Astrocyte (in vitro differentiated cells and primary cell): Measurements from ENCODE around the gene MARK4. TPM values are rescaled to one million over a fixed set of nuclear protein-coding genes. Genes with fewer than 3 reads are reported as not detected.

Experiments used
- DNase-seq: peaks from one replicate; pipeline ENCODE4 v3.0.0-alpha.2; 2010; ENCODE audit warnings: low read depth
- FAIRE-seq: peaks from 2 replicates; lab custom pipeline; 2011; peaks lifted over from hg19 to GRCh38; lab: Jason Lieb, UNC
- H2AFZ ChIP-seq: 2 replicates; pipeline ENCODE4 v1.6.0; 2012; ENCODE audit warnings: low read depth, low read length, inconsistent platforms
- H3K27ac ChIP-seq: 2 replicates; pipeline ENCODE4 v1.5.1; 2011; ENCODE audit warnings: low read depth, low read length, inconsistent platforms
- H3K27me3 ChIP-seq: 2 replicates; pipeline ENCODE4 v1.6.0; 2011; ENCODE audit warnings: low read length, inconsistent platforms; ENCODE audit not compliant: insufficient read depth
- H3K36me3 ChIP-seq: 2 replicates; pipeline ENCODE4 v1.5.1; 2011; ENCODE audit warnings: low read length, inconsistent platforms; ENCODE audit not compliant: insufficient read depth
- H3K4me1 ChIP-seq: 2 replicates; pipeline ENCODE4 v1.5.1; 2011; ENCODE audit warnings: low read length, inconsistent platforms; ENCODE audit not compliant: insufficient read depth
- H3K4me2 ChIP-seq: 2 replicates; pipeline ENCODE4 v1.6.0; 2012; ENCODE audit warnings: low read length, inconsistent platforms
- H3K4me3 ChIP-seq: 2 replicates; pipeline ENCODE4 v1.5.1; 2011; ENCODE audit warnings: low read depth, mild to moderate bottlenecking, low read length, inconsistent platforms; ENCODE audit not compliant: insufficient read depth
- H3K79me2 ChIP-seq: 2 replicates; pipeline ENCODE4 v1.6.0; 2012; ENCODE audit warnings: mild to moderate bottlenecking, low read length, inconsistent platforms; ENCODE audit not compliant: insufficient read depth
- H3K9ac ChIP-seq: 2 replicates; pipeline ENCODE4 v1.6.0; 2012; ENCODE audit warnings: mild to moderate bottlenecking, low read length, inconsistent platforms
- H3K9me3 ChIP-seq: 2 replicates; pipeline ENCODE4 v1.5.1; 2012; ENCODE audit warnings: low read depth, mild to moderate bottlenecking, low read length, inconsistent platforms; ENCODE audit not compliant: insufficient read depth
- H4K20me1 ChIP-seq: 2 replicates; pipeline ENCODE4 v1.6.0; 2012; ENCODE audit warnings: low read length, inconsistent platforms; ENCODE audit not compliant: insufficient read depth
- H3K27ac Mint-ChIP-seq: one replicate; pipeline ENCODE4 v1.8.0; 2021; ENCODE audit warnings: mild to moderate bottlenecking, mixed read lengths; ENCODE audit not compliant: unreplicated experiment
- H3K27me3 Mint-ChIP-seq: one replicate; pipeline ENCODE4 v1.8.0; 2021; ENCODE audit warnings: low read depth, mixed read lengths; ENCODE audit not compliant: unreplicated experiment
- H3K36me3 Mint-ChIP-seq: one replicate; pipeline ENCODE4 v1.8.0; 2021; ENCODE audit warnings: low read depth, mixed read lengths; ENCODE audit not compliant: unreplicated experiment
- H3K4me1 Mint-ChIP-seq: one replicate; pipeline ENCODE4 v1.8.0; 2021; ENCODE audit warnings: low read depth, mixed read lengths; ENCODE audit not compliant: unreplicated experiment
- H3K4me3 Mint-ChIP-seq: one replicate; pipeline ENCODE4 v1.8.0; 2021; ENCODE audit warnings: mild to moderate bottlenecking, moderate library complexity, mixed read lengths; ENCODE audit not compliant: unreplicated experiment
- H3K9me3 Mint-ChIP-seq: one replicate; pipeline ENCODE4 v1.8.0; 2021; ENCODE audit warnings: mild to moderate bottlenecking, mixed read lengths; ENCODE audit not compliant: unreplicated experiment
- EZH2 ChIP-seq: IDR thresholded peaks from 2 replicates; pipeline ENCODE4 v1.6.1; 2012; ENCODE audit warnings: mild to moderate bottlenecking, low read length, inconsistent platforms; ENCODE audit not compliant: insufficient read depth
- total RNA-seq: library from RNA; stranded (reverse); gene quantifications from 2 replicates; pipeline ENCODE4 v1.2.1, GENCODE V29; 2021
- TF ChIP-seq, protein P1 (sequence below): IDR thresholded peaks from 2 replicates; pipeline ENCODE4 v1.5.1; 2011; ENCODE audit warnings: low read depth, mild to moderate bottlenecking, inconsistent platforms, low read length, moderate library complexity; ENCODE audit not compliant: insufficient read depth

MARK4 gene
- total RNA-seq, 1 donor from 2014 or later, result 61.0 TPM

DNA sequence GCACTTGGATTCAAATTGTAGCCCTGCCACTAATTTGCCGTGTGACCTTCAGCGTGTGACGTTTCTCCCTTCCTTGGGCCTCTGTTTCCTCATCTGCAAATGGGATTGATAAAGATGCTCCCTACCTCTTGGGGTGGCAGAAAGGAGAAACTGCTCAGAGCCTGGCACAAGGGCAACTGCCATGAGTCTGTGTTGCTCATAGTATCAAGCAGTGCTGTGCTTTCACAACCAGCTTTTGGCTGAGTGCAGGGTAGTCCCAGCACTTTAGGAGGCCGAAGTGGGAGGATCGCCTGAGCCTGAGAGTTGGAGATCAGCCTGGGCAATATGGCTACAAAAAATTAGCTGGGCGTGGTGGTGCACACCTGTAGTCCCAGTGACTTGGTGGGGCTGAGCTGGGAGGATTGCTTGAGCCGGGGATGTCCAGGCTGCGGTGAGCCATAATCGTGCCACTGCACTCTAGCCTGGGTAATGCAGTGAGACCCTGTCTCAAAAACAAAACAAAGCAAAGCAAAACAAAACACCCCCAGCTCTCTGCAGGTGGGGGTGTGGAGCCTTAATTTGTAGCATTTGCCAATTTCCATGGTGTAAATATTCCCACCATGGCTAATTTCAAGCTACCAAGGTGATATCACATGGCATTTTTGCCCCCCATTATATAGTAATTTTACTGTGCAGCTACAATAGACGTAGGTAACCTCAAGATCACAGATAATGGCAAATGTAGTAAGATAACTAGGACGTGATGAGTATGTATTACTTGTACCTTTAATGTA is 1.6 kb upstream of the MARK4 start:
- peak overlapping the region; percentile 60 for H3K4me3 Mint-ChIP-seq
- no peak overlapping the region for H3K27ac Mint-ChIP-seq

GRCh38 chr19:45250216-45250831 is 747 bp upstream of the MARK4 start:
- Histone ChIP-seq H3K9me3 (no peaks in the 10 kb centered on the region), H3K4me3 (peak overlapping the region; percentile 66), H4K20me1 (peaks cover 34% of the 10 kb centered on the region), H3K4me1 (peaks cover 23% of the 10 kb centered on the region), H3K9ac (peak overlapping the region; percentile 83), H3K27ac (no peak overlapping the region), H3K79me2 (peaks cover 38% of the 10 kb centered on the region), H3K27me3 (peaks cover 3% of the 10 kb centered on the region), H2AFZ (peak overlapping the region; percentile 95), H3K4me2 (peak overlapping the region; percentile 100), H3K36me3 (no peaks in the 10 kb centered on the region)
- no peak for FAIRE-seq
- no peaks in the 10 kb centered on the region for H3K9me3 Mint-ChIP-seq
- DNase-seq, result no peak
- peak overlapping the region; percentile 90 for H3K4me3 Mint-ChIP-seq
- no peaks in the 10 kb centered on the region for H3K27me3 Mint-ChIP-seq
- peak overlapping the region; percentile 73 for H3K27ac Mint-ChIP-seq
- TF ChIP-seq, protein P1, sequence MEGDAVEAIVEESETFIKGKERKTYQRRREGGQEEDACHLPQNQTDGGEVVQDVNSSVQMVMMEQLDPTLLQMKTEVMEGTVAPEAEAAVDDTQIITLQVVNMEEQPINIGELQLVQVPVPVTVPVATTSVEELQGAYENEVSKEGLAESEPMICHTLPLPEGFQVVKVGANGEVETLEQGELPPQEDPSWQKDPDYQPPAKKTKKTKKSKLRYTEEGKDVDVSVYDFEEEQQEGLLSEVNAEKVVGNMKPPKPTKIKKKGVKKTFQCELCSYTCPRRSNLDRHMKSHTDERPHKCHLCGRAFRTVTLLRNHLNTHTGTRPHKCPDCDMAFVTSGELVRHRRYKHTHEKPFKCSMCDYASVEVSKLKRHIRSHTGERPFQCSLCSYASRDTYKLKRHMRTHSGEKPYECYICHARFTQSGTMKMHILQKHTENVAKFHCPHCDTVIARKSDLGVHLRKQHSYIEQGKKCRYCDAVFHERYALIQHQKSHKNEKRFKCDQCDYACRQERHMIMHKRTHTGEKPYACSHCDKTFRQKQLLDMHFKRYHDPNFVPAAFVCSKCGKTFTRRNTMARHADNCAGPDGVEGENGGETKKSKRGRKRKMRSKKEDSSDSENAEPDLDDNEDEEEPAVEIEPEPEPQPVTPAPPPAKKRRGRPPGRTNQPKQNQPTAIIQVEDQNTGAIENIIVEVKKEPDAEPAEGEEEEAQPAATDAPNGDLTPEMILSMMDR, result no peak
- TF ChIP-seq EZH2, result no peak
- H3K4me1 Mint-ChIP-seq, result peaks cover 14% of the 10 kb centered on the region
- H3K36me3 Mint-ChIP-seq, result peaks cover 3% of the 10 kb centered on the region

More for the DNA sequence above, 1.6 kb upstream of the MARK4 start:
- peaks cover 23% of the 10 kb centered on the region for H3K4me1 ChIP-seq
- no peak for TF ChIP-seq EZH2
- TF ChIP-seq, protein P1, result no peak
- peaks cover 27% of the 10 kb centered on the region for H4K20me1 ChIP-seq
- Mint-ChIP-seq H3K27me3 (no peaks in the 10 kb centered on the region), H3K4me1 (peaks cover 21% of the 10 kb centered on the region), H3K36me3 (peaks cover 3% of the 10 kb centered on the region), H3K9me3 (no peaks in the 10 kb centered on the region)
- peaks cover 29% of the 10 kb centered on the region for H3K79me2 ChIP-seq
- H3K4me3 ChIP-seq, result no peak overlapping the region
- peak overlapping the region; percentile 25 for H2AFZ ChIP-seq
- no peaks in the 10 kb centered on the region for H3K36me3 ChIP-seq
- H3K9me3 ChIP-seq, result no peaks in the 10 kb centered on the region
- H3K27ac ChIP-seq, result no peak overlapping the region
- H3K4me2 ChIP-seq, result no peak overlapping the region
- H3K9ac ChIP-seq, result no peak overlapping the region
- DNase-seq (no peak), FAIRE-seq (no peak)
- peaks cover 3% of the 10 kb centered on the region for H3K27me3 ChIP-seq
